ENCODE data around the gene BLMH.

Gene BLMH

GRCh38 chr17:30239089-30239462, 52.7 kb downstream of the BLMH start:
- Histone ChIP-seq H3K27ac (no peak overlapping the region), H3K9me3 (ENCODE audit: low read depth, low read length) (no peaks in the 10 kb centered on the region), H3K36me3 (ENCODE audit: insufficient read depth, low read length) (no peaks in the 10 kb centered on the region), H3K4me3 (no peak overlapping the region), H3K9ac (ENCODE audit: insufficient read length) (no peak overlapping the region)
- TF ChIP-seq EZH2 (IDR thresholded peaks at IDR 0.05) (no peak), FOXP2 (optimal IDR thresholded peaks at IDR 0.05; ENCODE audit: control extremely low read depth, extremely low read length, insufficient read depth) (no peak), POLR2AphosphoS5 (IDR thresholded peaks at IDR 0.05; ENCODE audit: borderline replicate concordance, low read depth, low read length) (no peak)
- no peak for DNase-seq (ENCODE audit: low read depth, low spot score)

GRCh38 chr17:30238387-30239088, 53.2 kb downstream of the BLMH start:
- Histone ChIP-seq H3K36me3 (ENCODE audit: insufficient read depth, low read length) (no peaks in the 10 kb centered on the region), H3K9me3 (ENCODE audit: low read depth, low read length) (no peaks in the 10 kb centered on the region), H3K27ac (no peak overlapping the region), H3K9ac (ENCODE audit: insufficient read length) (no peak overlapping the region), H3K4me3 (no peak overlapping the region)
- DNase-seq (ENCODE audit: low read depth, low spot score), result no peak
- no peak for TF ChIP-seq EZH2 (IDR thresholded peaks at IDR 0.05)

GRCh38 chr17:30238003-30238344, 53.8 kb downstream of the BLMH start:
- TF ChIP-seq FOXP2 (optimal IDR thresholded peaks at IDR 0.05; ENCODE audit: control extremely low read depth, extremely low read length, insufficient read depth) (no peak), EZH2 (IDR thresholded peaks at IDR 0.05) (no peak), POLR2AphosphoS5 (IDR thresholded peaks at IDR 0.05; ENCODE audit: borderline replicate concordance, low read depth, low read length) (no peak)
- Histone ChIP-seq H3K9ac (ENCODE audit: insufficient read length) (no peak overlapping the region), H3K4me3 (no peak overlapping the region), H3K27ac (no peak overlapping the region), H3K36me3 (ENCODE audit: insufficient read depth, low read length) (no peaks in the 10 kb centered on the region), H3K9me3 (ENCODE audit: low read depth, low read length) (no peaks in the 10 kb centered on the region)
- no peak for DNase-seq (ENCODE audit: low read depth, low spot score)

GRCh38 chr17:30237296-30238002, 54.3 kb downstream of the BLMH start:
- TF ChIP-seq FOXP2 (optimal IDR thresholded peaks at IDR 0.05; ENCODE audit: control extremely low read depth, extremely low read length, insufficient read depth) (no peak), POLR2AphosphoS5 (IDR thresholded peaks at IDR 0.05; ENCODE audit: borderline replicate concordance, low read depth, low read length) (no peak), EZH2 (IDR thresholded peaks at IDR 0.05) (no peak)
- DNase-seq (ENCODE audit: low read depth, low spot score), result no peak
- no peaks in the 10 kb centered on the region for H3K9me3 ChIP-seq (ENCODE audit: low read depth, low read length)
- no peak overlapping the region for H3K9ac ChIP-seq (ENCODE audit: insufficient read length)
- no peak overlapping the region for H3K27ac ChIP-seq
- H3K4me3 ChIP-seq, result no peak overlapping the region
- H3K36me3 ChIP-seq (ENCODE audit: insufficient read depth, low read length), result no peaks in the 10 kb centered on the region

- Histone ChIP-seq H3K4me3 (no peak overlapping the region), H3K36me3 (ENCODE audit: insufficient read depth, low read length) (no peaks in the 10 kb centered on the region), H3K9ac (ENCODE audit: insufficient read length) (no peak overlapping the region), H3K27ac (no peak overlapping the region), H3K9me3 (ENCODE audit: low read depth, low read length) (no peaks in the 10 kb centered on the region)
- no peak for DNase-seq (ENCODE audit: low read depth, low spot score)
- TF ChIP-seq EZH2 (IDR thresholded peaks at IDR 0.05) (no peak), FOXP2 (optimal IDR thresholded peaks at IDR 0.05; ENCODE audit: control extremely low read depth, extremely low read length, insufficient read depth) (no peak), POLR2AphosphoS5 (IDR thresholded peaks at IDR 0.05; ENCODE audit: borderline replicate concordance, low read depth, low read length) (no peak)
Measured at GRCh38 chr17:30236766-30237165, 55.0 kb downstream of the BLMH start.

GRCh38 chr17:30236297-30236624, 55.5 kb downstream of the BLMH start:
- Histone ChIP-seq H3K27ac (no peak overlapping the region), H3K36me3 (ENCODE audit: insufficient read depth, low read length) (no peaks in the 10 kb centered on the region), H3K9ac (ENCODE audit: insufficient read length) (no peak overlapping the region), H3K4me3 (peak overlapping the region; percentile 79), H3K9me3 (ENCODE audit: low read depth, low read length) (no peaks in the 10 kb centered on the region)
- TF ChIP-seq FOXP2 (optimal IDR thresholded peaks at IDR 0.05; ENCODE audit: control extremely low read depth, extremely low read length, insufficient read depth), result no peak
- no peak for TF ChIP-seq EZH2 (IDR thresholded peaks at IDR 0.05)
- no peak for TF ChIP-seq POLR2AphosphoS5 (IDR thresholded peaks at IDR 0.05; ENCODE audit: borderline replicate concordance, low read depth, low read length)
- no peak for DNase-seq (ENCODE audit: low read depth, low spot score)

- Histone ChIP-seq H3K36me3 (ENCODE audit: insufficient read depth, low read length) (no peaks in the 10 kb centered on the region), H3K4me3 (peak within 1 kb of the TSS; percentile 79), H3K9ac (ENCODE audit: insufficient read length) (no peak within 1 kb of the TSS), H3K9me3 (ENCODE audit: low read depth, low read length) (no peaks in the 10 kb centered on the region), H3K27ac (no peak within 1 kb of the TSS)
- no peak for DNase-seq (ENCODE audit: low read depth, low spot score)
- TF ChIP-seq POLR2AphosphoS5 (IDR thresholded peaks at IDR 0.05; ENCODE audit: borderline replicate concordance, low read depth, low read length), result no peak
- no peak for TF ChIP-seq EZH2 (IDR thresholded peaks at IDR 0.05)
- no peak for TF ChIP-seq FOXP2 (optimal IDR thresholded peaks at IDR 0.05; ENCODE audit: control extremely low read depth, extremely low read length, insufficient read depth)
Measured at GRCh38 chr17:30235386-30236296, 56.1 kb downstream of the BLMH start, which contains the start of gene SLC6A4. Gene SLC6A4, minus strand, starts transcription at chr17:30235697. Its CDS starts 13,739 bp downstream, at chr17:30221958.

GRCh38 chr17:30234964-30235363, 56.8 kb downstream of the BLMH start:
- no peak for DNase-seq (ENCODE audit: low read depth, low spot score)
- Histone ChIP-seq H3K4me3 (peak overlapping the region; percentile 79; the same call in 1 of the 2 replicates), H3K9me3 (ENCODE audit: low read depth, low read length) (no peaks in the 10 kb centered on the region), H3K36me3 (ENCODE audit: insufficient read depth, low read length) (no peaks in the 10 kb centered on the region), H3K9ac (ENCODE audit: insufficient read length) (no peak overlapping the region), H3K27ac (no peak overlapping the region)
- TF ChIP-seq EZH2 (IDR thresholded peaks at IDR 0.05), result no peak
- no peak for TF ChIP-seq FOXP2 (optimal IDR thresholded peaks at IDR 0.05; ENCODE audit: control extremely low read depth, extremely low read length, insufficient read depth)
- no peak for TF ChIP-seq POLR2AphosphoS5 (IDR thresholded peaks at IDR 0.05; ENCODE audit: borderline replicate concordance, low read depth, low read length)

All from SK-N-MC (cell line).